Astrocyte (in vitro differentiated cells and primary cell): Measurements from ENCODE around the gene MRAP2.

Experiments used
- CTCF ChIP-seq: IDR thresholded peaks from 2 replicates; pipeline ENCODE4 v1.5.1; 2011; ENCODE audit warnings: low read depth, mild to moderate bottlenecking, inconsistent platforms, low read length, moderate library complexity; ENCODE audit not compliant: insufficient read depth
- EZH2 ChIP-seq: IDR thresholded peaks from 2 replicates; pipeline ENCODE4 v1.6.1; 2012; ENCODE audit warnings: mild to moderate bottlenecking, low read length, inconsistent platforms; ENCODE audit not compliant: insufficient read depth

- TF ChIP-seq CTCF, result no peak
- no peak for TF ChIP-seq EZH2
Measured at GRCh38 chr6:84093441-84094435, 60.2 kb downstream of the MRAP2 start.
